Germinal center (tissue), 1 donor: ENCODE results near the gene FBXW11.

ENCODE experiments used
- DNase-seq: peaks from one replicate; pipeline ENCODE4 v3.0.0; 2012; ENCODE audit warnings: mixed read lengths, low spot score

Gene FBXW11

DNA sequence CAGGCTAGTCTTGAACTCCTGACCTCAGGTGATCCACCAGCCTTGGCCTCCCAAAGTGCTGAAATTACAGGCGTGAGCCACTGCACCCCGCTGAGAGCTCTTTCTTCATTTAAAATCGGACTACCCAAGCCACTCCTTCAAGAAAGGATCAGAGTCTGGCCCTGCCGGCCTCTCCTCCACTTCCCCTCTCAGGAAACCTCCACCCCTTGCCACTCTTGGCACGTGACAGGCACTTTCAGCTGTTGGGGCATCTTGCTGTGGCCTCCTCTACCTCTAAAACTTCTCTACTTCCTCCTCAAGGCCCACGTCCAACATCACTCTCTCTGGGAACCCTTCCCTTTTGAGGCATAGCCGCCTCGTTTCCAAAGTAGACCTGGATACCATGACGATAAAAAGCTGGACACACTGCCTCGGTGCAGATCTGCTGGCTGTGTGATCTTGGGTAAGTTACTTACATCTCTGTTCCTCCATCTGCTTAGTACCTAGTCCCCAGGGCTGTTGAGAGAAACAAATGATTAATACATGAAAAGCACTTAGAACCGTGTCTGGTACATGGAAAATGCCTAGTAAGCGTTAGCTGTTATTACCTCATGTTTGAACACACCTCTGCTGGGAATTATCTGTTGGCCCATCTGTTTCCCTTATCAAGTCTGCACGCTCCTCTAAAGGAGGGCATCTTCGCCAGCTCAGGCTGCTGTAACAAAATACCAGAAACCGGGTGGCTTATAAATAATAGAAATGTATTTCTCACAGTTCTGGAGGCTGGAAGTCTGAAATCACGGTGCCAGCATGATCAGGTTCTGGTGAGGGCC lies 165.5 kb downstream of the FBXW11 start:
- DNase-seq = no peak

DNA sequence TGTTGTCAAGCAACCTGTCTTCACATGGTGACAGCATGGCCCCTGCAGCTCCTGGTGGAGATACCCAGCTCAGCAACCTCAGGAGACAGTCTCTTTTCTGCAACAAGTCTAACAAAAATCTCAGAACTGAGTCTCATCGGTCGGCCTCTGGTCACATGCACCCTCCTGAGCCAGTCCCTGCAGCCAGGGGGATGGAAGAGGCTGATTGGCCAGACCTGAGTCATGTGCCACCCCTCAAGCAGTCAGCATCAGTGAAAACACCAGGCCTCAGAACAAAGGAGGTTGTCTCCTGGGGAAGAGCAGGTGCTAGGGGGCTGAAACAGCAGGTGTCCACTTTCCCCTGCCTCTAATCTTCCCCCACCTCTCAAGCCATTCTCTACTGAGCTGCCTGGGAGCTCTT lies 166.4 kb downstream of the FBXW11 start:
- no peak for DNase-seq

GRCh38 chr5:171839112-171839511 lies 167.3 kb downstream of the FBXW11 start:
- no peak for DNase-seq

DNA sequence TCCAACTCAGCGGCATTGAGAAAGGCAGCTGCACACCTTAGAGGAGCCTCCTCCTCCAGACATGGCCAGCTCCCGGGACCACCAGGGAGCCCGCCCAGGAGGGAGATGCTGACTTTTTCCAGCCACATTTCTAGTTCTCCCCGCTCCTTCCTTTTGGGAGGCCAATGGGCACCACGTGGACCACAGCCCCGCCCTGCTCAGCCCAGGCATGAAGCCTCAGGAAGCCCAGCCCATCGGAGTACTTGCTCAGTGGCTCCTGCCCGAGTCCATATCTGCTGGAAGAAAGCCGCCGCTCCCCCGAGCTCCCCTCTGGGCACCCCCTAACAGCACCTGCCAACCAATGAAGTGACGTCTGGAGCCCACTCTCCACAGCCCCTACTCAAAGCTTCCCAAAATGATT lies 168.4 kb downstream of the FBXW11 start:
- no peak for DNase-seq

GRCh38 chr5:171837522-171837921 lies 168.9 kb downstream of the FBXW11 start:
- no peak for DNase-seq

- no peak for DNase-seq
These were observed 171.4 kb downstream of the FBXW11 start for GRCh38 chr5:171835066-171835465.

- no peak for DNase-seq
These were observed 172.0 kb downstream of the FBXW11 start for GRCh38 chr5:171834461-171834860.

DNA sequence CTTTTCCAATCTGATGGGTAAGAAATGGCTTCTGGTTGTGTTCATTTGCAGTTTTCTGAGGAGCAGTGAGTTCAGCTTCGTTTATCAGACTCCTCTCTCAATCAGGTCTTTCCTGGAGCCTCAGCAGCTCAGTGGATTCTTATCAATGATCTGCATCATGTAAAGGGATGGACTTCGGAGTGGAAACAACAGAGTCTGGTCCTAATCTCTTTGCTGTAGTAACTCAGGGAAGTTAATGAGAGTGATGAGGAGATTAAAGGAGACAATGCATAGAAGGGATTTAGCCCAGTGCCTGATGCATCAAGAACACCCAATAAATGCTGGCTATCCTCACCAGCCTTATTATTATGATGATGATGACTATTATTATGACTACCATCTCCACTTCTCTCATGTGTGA lies 173.7 kb downstream of the FBXW11 start:
- DNase-seq = no peak

- DNase-seq = no peak
These were observed 175.8 kb downstream of the FBXW11 start for GRCh38 chr5:171830686-171831085.

DNA sequence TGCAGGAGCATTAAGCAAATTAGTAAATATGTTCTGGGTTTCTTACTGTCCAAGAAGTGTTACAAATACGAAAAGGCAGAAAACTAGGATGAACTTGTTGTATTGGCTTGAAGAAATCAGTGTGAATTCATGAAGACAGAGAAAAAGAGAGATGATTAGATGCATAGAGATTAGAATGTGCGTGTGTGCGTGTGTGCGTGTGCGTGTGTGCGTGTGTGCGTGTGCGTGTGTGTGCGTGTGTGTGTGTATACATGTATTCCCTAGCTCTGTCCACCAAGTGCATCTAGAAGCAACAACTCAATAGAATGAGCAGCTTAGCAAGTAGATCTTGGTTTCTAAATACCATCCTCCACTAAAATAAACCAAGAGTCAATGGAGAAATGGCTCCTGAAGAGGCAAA lies 179.3 kb downstream of the FBXW11 start:
- no peak for DNase-seq

DNA sequence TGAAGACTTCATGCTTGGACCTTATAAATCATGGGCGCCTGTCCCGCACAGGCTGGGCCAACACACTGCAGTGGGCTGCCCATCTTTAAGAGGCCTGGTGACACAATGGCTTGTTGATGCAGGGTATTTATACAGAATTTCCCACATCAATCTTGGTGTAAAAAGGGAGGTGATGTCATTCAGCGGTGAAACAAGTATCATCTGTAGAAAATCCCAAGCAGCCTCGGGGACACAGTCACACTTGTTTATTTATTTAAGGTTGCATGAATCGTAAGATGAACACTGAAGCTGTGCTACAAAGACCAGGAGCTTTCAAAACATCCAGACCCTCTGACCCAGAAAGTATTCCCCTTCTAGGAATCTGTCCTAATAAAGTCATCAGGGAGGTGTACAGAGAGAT lies 180.3 kb downstream of the FBXW11 start:
- DNase-seq = no peak

GRCh38 chr5:171825051-171825450 lies 181.4 kb downstream of the FBXW11 start:
- no peak for DNase-seq

DNA sequence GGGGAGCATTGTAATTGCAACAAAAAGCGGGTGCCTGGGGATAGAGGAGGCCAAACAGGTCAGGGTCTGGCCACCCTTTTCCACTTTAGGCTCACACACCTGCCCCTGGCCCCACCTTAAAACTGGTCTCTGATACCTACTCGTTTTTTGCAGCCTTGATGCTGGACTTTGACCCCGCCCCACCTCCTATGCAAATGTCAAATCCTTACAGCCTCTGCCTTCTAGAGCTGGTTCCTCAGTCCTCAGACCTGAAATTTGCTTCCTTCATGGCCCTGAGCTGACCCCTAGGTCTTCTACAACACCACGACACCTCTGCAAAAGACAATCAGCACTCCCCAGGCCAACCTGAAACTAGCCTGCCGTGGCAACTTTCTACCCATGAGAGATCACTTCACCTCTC lies 183.2 kb downstream of the FBXW11 start:
- DNase-seq = no peak

DNA sequence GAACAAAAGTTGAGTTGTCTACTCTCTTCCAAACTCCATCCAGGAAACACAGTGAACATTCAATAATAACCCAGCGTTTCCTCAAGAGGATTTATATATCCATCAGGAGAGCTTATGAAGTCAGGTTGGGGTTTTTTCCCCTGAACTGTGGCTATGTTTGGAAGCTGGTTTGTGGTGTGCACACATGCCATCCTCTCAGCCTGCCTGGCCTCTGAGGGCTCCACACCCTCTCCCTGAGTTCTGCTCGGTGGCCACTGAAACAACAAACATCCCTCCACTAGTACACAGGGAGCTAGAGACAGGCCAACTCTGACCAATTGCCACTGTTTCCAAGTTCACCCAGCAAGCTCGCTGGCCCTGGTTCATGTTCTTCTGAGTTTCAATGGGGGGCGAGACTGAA lies 185.2 kb downstream of the FBXW11 start:
- no peak for DNase-seq

GRCh38 chr5:171820561-171820960 lies 185.9 kb downstream of the FBXW11 start:
- no peak for DNase-seq

GRCh38 chr5:171816666-171817065 lies 189.8 kb downstream of the FBXW11 start:
- DNase-seq = no peak

DNA sequence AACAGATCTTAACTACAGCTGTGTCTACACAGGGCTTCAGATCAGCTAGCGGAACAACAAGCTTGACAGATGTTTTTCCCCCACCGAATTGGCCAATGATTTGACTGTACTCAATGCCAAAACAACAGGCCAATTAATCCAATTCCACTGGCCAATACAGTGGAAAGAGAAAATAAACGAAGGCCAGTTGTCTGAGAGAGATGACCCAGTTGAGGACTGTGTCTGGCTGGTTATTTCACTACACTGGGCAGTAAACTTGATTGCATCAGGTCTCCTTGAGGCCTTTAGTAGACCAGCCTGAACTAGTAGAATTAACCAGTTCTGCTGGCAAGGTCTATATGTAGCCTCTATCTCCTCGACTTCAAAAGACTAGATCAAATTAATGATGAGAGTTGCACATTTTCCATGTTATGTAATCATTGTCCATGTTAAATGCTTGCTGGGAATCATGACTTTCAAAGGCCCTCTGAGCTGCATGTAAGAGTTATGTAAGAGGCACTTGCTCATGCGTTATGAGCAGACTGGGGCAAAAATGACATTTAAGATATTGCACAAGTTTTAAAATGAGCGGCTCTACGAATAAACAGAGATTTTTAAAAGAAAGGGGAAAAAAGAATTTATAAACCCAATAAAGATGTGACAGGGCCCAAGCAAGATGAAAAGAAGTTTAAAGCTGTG lies 192.5 kb downstream of the FBXW11 start:
- no peak for DNase-seq

- no peak for DNase-seq
These were observed 193.2 kb downstream of the FBXW11 start for GRCh38 chr5:171813270-171813669.
